Choroid plexus epithelial cell (primary cell): ENCODE measurements around the gene DPH1.

Source experiments
- DNase-seq: peaks from one replicate; pipeline ENCODE4 v3.0.0-alpha.2; 2010; ENCODE audit warnings: low read depth
- H3K4me3 ChIP-seq: 2 replicates; pipeline ENCODE4 v1.5.1; 2011; ENCODE audit warnings: low read depth, mild to moderate bottlenecking, control low read depth, low read length, moderate library complexity
- TF ChIP-seq, protein P1 (sequence below): conservative IDR thresholded peaks from 2 replicates; pipeline ENCODE4 v1.5.1; 2011; ENCODE audit warnings: low read depth, mild to moderate bottlenecking, control low read depth, inconsistent platforms, low read length, moderate library complexity

Gene DPH1

DNA sequence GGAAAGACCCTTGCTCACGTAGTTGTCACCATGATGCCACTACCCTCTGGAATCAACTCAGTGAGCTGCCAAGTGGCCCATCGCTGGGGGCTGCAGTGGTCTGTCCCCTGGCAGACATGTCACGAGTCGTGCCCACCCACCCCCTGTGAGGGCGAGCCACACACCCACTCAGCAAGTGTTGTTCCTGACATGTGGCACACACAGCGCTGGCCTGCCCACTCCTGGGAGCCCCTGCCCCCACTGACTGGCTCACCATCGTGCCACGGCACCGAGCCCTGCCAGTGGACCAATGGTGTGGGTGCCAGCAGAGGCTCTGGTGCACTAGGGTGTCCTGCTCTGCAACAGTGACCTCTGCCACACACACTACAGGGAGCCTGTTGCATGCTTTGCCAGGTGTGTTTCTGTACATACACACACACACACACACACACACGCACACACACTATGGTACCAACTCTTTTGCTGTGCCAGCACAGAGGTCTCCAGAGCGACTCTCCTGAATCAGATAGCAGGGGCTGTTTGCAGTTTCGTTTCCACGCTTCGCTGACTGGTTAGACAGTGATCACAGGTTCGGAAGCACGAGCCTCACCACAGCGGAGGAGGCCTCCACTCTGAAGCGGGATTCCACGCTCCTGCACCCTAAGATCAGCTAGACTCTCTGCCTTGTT is 12.5 kb upstream of the DPH1 start:
- no peak overlapping the region for H3K4me3 ChIP-seq
- no peak for DNase-seq
- TF ChIP-seq, protein P1, sequence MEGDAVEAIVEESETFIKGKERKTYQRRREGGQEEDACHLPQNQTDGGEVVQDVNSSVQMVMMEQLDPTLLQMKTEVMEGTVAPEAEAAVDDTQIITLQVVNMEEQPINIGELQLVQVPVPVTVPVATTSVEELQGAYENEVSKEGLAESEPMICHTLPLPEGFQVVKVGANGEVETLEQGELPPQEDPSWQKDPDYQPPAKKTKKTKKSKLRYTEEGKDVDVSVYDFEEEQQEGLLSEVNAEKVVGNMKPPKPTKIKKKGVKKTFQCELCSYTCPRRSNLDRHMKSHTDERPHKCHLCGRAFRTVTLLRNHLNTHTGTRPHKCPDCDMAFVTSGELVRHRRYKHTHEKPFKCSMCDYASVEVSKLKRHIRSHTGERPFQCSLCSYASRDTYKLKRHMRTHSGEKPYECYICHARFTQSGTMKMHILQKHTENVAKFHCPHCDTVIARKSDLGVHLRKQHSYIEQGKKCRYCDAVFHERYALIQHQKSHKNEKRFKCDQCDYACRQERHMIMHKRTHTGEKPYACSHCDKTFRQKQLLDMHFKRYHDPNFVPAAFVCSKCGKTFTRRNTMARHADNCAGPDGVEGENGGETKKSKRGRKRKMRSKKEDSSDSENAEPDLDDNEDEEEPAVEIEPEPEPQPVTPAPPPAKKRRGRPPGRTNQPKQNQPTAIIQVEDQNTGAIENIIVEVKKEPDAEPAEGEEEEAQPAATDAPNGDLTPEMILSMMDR: no peak

DNA sequence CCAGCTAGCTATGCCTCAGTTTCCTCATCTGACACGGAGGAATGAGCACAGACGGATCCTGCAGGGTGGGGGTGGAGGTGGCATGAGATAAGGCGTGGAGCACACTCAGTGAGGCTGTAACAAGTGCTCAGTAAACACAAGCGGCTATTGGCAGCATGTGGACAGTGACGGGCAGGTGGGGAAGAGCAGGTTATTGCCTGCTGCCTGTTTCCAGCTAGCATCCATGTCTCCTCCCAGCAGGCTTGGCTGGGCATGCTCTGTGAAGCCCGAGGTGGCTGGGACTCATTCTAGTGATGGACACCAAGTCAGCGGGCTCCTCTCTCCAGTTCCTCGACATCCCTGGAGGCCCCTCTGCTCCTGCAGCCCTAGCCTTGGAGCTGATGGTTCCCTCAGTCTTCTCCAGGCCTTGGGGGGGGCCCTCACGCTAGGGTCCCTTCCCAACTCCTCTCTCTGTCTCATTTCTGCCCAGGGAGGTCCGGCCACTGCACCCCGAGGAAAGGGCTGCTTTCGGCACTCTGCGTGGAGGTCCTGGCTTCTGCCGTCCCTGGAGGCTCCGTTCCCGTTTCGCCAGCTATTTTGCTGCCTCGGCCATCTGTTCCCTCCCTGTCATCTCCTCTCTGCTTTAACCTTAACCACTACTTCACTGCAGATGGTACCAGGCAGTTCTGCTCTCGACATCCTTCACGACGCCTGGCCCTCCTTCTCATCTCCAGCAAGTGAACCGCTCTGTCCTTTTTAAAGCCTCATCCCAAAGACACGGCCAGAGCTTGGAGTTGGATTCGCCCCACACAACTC is 11.0 kb upstream of the DPH1 start:
- DNase-seq: no peak
- TF ChIP-seq, protein P1: no peak
- H3K4me3 ChIP-seq: no peak overlapping the region

DNA sequence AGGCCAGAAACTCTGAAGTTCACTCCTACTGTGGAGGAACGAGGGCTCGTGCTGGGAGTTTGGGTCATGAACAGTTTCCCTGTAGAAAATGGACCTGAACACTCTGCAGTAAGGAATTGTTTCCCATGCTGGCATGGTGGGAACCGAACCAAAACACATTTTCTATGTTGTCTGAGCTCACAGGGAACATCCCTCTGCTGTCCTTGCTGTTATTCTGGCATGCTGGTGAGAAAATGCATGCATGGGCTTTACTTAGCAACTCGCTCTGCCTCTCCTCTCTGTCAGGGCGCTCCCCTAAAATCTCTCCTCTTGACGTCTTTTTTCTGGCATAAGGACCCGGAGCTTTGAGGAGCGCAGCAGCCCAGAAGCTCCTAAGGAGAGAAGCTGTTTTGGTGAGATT is 10.2 kb upstream of the DPH1 start:
- H3K4me3 ChIP-seq: no peak overlapping the region
- TF ChIP-seq, protein P1: no peak
- DNase-seq: no peak

DNA sequence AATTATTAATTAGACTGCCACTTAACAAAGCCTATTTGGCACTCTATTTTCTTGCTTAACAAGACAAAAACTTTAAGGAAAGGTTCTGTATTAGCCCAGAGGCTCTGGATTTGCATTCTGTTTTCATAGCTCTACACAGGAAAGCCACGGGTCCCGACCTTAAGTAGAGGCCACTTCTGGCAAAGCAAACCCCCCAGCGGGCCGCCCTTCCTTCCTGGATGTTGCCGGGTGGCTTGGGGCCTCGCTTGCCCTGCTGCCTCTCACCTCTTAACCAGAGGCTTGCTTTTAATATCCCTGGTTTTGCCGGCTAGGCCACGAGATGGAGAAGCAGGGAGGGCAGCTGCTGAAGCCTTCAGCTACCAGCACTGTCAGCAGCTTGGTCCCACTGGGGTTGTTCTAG is 9.2 kb upstream of the DPH1 start:
- no peak for DNase-seq
- TF ChIP-seq, protein P1: no peak
- H3K4me3 ChIP-seq: no peak overlapping the region

DNA sequence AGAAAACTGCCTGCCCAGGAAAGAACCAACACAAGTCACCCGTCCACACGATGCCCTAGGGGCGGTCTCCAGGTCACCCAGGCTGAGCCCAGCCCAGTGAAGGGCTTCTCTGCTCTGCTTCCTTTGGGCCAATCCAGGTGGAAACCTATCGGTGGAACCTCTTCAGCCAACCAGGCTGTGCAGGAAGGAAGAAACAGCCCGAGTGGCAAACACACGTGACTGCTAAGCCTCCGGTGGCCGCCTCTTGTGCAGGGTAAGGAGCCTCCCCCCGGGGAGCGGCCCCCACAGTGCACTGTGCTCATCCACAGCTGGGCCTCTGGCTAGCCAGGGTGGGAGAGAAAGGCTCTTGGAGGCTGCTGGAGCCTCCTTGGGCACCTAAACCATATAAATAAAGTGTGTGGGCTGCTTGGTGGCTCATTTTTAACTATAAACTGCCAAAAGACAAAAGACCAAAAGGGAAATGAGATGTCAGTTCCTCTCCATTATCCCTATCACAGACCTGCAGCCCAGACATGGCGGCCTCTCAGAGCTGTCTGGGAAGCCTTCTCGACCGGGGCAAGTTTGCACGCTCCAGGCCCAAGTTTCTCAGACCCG is 7.2 kb upstream of the DPH1 start:
- H3K4me3 ChIP-seq: no peak overlapping the region
- no peak for DNase-seq
- TF ChIP-seq, protein P1: no peak

DNA sequence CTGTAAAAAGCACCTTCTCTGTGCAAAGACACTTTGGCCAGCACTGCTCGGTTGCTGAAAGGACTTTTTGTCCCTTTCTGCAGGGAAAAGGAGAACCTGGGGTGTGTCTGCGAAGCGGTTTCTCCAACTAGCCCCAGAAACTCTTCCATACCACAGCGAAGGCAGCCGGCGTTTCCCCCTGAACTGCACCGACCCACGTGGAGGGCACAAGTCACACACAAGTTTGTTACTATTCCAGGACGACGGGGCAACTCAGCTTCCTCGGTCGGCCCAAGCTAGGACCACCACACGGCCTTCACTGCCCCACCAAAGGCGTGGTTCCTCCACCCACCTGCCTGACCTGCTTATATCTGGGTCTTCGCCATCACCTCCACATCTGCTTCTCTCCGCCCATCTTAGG is 6.7 kb upstream of the DPH1 start:
- no peak overlapping the region for H3K4me3 ChIP-seq
- no peak for DNase-seq
- TF ChIP-seq, protein P1: no peak
